IMR-90 (cell line): ENCODE data around the gene TCF7. TPM values are rescaled to one million over a fixed set of nuclear protein-coding genes. Genes with fewer than 3 reads are reported as not detected.

Experiments
- ATAC-seq: fragments of 200-7000 bp; cut with Tn5 transposase; 2 replicates; pipeline ENCODE4 v1.9.1; 2020; ENCODE audit warnings: low read depth, mild to moderate bottlenecking, moderate library complexity
- BruUV-seq: library from RNA; stranded (reverse); fragments of 400-500 nt; replicated peaks from 2 replicates; lab custom pipeline; 2021; lab: Mats Ljungman, UMichigan
- CTCF ChIA-PET: fragments of 300-600 bp; formaldehyde crosslinking; extraction: SDS; loops from one replicate; lab custom pipeline; 2021; ENCODE audit warnings: antibody characterized with exemption; lab: Yijun Ruan, JAX
- POLR2A ChIA-PET: fragments of 300-600 bp; sonication (Branson Sonifier 250); formaldehyde crosslinking; loops from one replicate; lab custom pipeline; 2022; ENCODE audit warnings: antibody characterized with exemption; ENCODE audit not compliant: unreplicated experiment; lab: Charles Lee
- DNase-seq: peaks from one replicate; pipeline ENCODE4 v3.0.0; 2013
- H2AFZ ChIP-seq: replicated peaks from 2 replicates; pipeline ENCODE3; 2013; ENCODE audit warnings: low read length, mild to moderate bottlenecking; ENCODE audit not compliant: poor library complexity
- H2AK5ac ChIP-seq: 2 replicates; pipeline ENCODE4 v1.6.1; 2013; ENCODE audit warnings: low read depth, low read length, inconsistent platforms
- H2AK9ac ChIP-seq: replicated peaks from 2 replicates; pipeline ENCODE3; 2013; ENCODE audit warnings: mild to moderate bottlenecking, low read depth, low read length, moderate library complexity; ENCODE audit not compliant: poor library complexity
- H2BK120ac ChIP-seq: 2 replicates; pipeline ENCODE4 v1.6.1; 2013; ENCODE audit warnings: low read depth, low read length, inconsistent platforms
- H2BK15ac ChIP-seq: 3 replicates; pipeline ENCODE4 v1.6.1; 2013; ENCODE audit warnings: low read depth, low read length, inconsistent platforms
- H2BK20ac ChIP-seq: 2 replicates; pipeline ENCODE4 v1.6.1; 2013; ENCODE audit warnings: low read depth, mild to moderate bottlenecking, inconsistent platforms, low read length, moderate library complexity
- H2BK5ac ChIP-seq: 2 replicates; pipeline ENCODE4 v1.6.1; 2013; ENCODE audit warnings: mild to moderate bottlenecking, low read depth, low read length, inconsistent platforms; ENCODE audit not compliant: poor library complexity, severe bottlenecking
- H3K14ac ChIP-seq: replicated peaks from 2 replicates; pipeline ENCODE4 v1.6.1; 2013; ENCODE audit warnings: low read depth, low read length, inconsistent platforms
- H3K18ac ChIP-seq: 2 replicates; pipeline ENCODE4 v1.6.1; 2013; ENCODE audit warnings: low read depth, low read length, control low read depth
- H3K23ac ChIP-seq: 2 replicates; pipeline ENCODE4 v1.6.1; 2013; ENCODE audit warnings: low read depth, low read length, inconsistent platforms
- H3K27ac ChIP-seq: 2 replicates; pipeline ENCODE4 v1.5.1; 2013; ENCODE audit warnings: mild to moderate bottlenecking, control low read depth, low read length; ENCODE audit not compliant: insufficient read depth
- H3K27me3 ChIP-seq: 2 replicates; pipeline ENCODE4 v1.6.1; 2013; ENCODE audit warnings: low read length; ENCODE audit not compliant: control insufficient read depth, insufficient read depth
- H3K36me3 ChIP-seq: 2 replicates; pipeline ENCODE4 v1.6.1; 2013; ENCODE audit warnings: low read length, mixed read lengths; ENCODE audit not compliant: control insufficient read depth, insufficient read depth
- H3K4ac ChIP-seq: 2 replicates; pipeline ENCODE4 v1.6.1; 2013; ENCODE audit warnings: low read depth, low read length, inconsistent platforms
- H3K4me1 ChIP-seq: 2 replicates; pipeline ENCODE4 v1.6.1; 2013; ENCODE audit warnings: low read length, mixed read lengths; ENCODE audit not compliant: control insufficient read depth, insufficient read depth
- H3K4me2 ChIP-seq: 2 replicates; pipeline ENCODE4 v1.6.1; 2013; ENCODE audit warnings: low read depth, mild to moderate bottlenecking, control low read depth, low read length, moderate library complexity
- H3K4me3 ChIP-seq: 2 replicates; pipeline ENCODE4 v1.5.1; 2013; ENCODE audit warnings: low read depth, mild to moderate bottlenecking, control low read depth, low read length, moderate library complexity; ENCODE audit not compliant: insufficient read depth
- H3K56ac ChIP-seq: 2 replicates; pipeline ENCODE4 v1.6.1; 2013; ENCODE audit warnings: low read length, inconsistent platforms; ENCODE audit not compliant: insufficient read depth; ENCODE audit errors: extremely low read depth
- H3K79me1 ChIP-seq, 2 experiments: 2 replicates each; pipeline ENCODE4 v1.6.1; 2013; ENCODE audit warnings: low read length in 2 of 2, inconsistent platforms in 1 of 2, low read depth in 1 of 2
- H3K9ac ChIP-seq: 2 replicates; pipeline ENCODE4 v1.6.1; 2013; ENCODE audit warnings: low read depth, low read length, control low read depth
- H3K9me1 ChIP-seq: 2 replicates; pipeline ENCODE4 v1.6.1; 2013; ENCODE audit warnings: low read length, inconsistent platforms; ENCODE audit not compliant: insufficient read depth
- H3K9me3 ChIP-seq: 2 replicates; pipeline ENCODE4 v1.6.1; 2013; ENCODE audit warnings: low read length; ENCODE audit not compliant: control insufficient read depth, insufficient read depth
- H4K20me1 ChIP-seq: 2 replicates; pipeline ENCODE4 v1.6.1; 2013; ENCODE audit warnings: low read length, inconsistent platforms; ENCODE audit not compliant: insufficient read depth
- H4K5ac ChIP-seq: 2 replicates; pipeline ENCODE4 v1.6.1; 2013; ENCODE audit warnings: mild to moderate bottlenecking, low read depth, low read length, control low read depth
- H4K8ac ChIP-seq, 2 experiments: 2 replicates each; pipeline ENCODE4 v1.6.1; 2013; ENCODE audit warnings: low read depth in 2 of 2, low read length in 2 of 2, control low read depth in 1 of 2, inconsistent platforms in 1 of 2
- H4K91ac ChIP-seq: 2 replicates; pipeline ENCODE4 v1.6.1; 2013; ENCODE audit warnings: low read depth, low read length, inconsistent platforms; ENCODE audit not compliant: insufficient read depth
- BHLHE40 ChIP-seq: fragments of 150-350 bp; IDR thresholded peaks from 2 replicates; pipeline ENCODE4 v1.6.1; 2016; ENCODE audit warnings: mild to moderate bottlenecking, low read depth, low read length
- MAFK ChIP-seq: IDR thresholded peaks from 2 replicates; pipeline ENCODE4 v1.6.1; 2012; ENCODE audit warnings: low read depth, low read length, improper control_type of control experiment
- SMC3 ChIP-seq: fragments of 150-350 bp; IDR thresholded peaks from 2 replicates; pipeline ENCODE4 v1.6.1; 2016; ENCODE audit warnings: low read depth, mild to moderate bottlenecking, antibody characterized with exemption, low read length, moderate library complexity
- USF2 ChIP-seq: fragments of 150-350 bp; IDR thresholded peaks from 2 replicates; pipeline ENCODE4 v1.6.1; 2017; ENCODE audit warnings: mild to moderate bottlenecking, antibody characterized with exemption, low read length, low read depth
- WGBS, 2 experiments: methylation state at CpG; one replicate each; pipeline versions ENCODE4 v1.1.5 to v1.1.7; 2013; ENCODE audit warnings: missing lambda C conversion rate in 2 of 2; ENCODE audit not compliant: insufficient read length in 1 of 2; ENCODE audit errors: extremely low coverage in 2 of 2; 5-methylcytosine and 5-hydroxymethylcytosine counted together
- dilution Hi-C: fragments of 300-500 bp; cut with HindIII; formaldehyde crosslinking; loops from one replicate; pipeline ENCODE4 v1.14.3; 2018; ENCODE audit warnings: low sequenced_read_pairs; ENCODE audit not compliant: unreplicated experiment
- in situ Hi-C: fragments of 300-500 bp; cut with MboI; formaldehyde crosslinking; loops from 3 replicates; pipeline ENCODE4 v1.14.3; 2019; ENCODE audit warnings: low sequenced_read_pairs, inconsistent platforms, mixed read lengths
- intact Hi-C: fragments of 100-400 bp; cut with micrococcal nuclease; formaldehyde crosslinking; loops from 2 replicates; pipeline ENCODE4 v1.10.0; 2022
- polyA plus RNA-seq, 3 experiments: library from polyadenylated mRNA; depleted of rRNA; stranded (reverse); fragments of >200 nt; gene quantifications; 2 replicates each; pipeline ENCODE4 v1.2.3, GENCODE V29; 2012; ENCODE audit warnings: low replicate concordance in 1 of 3
- total RNA-seq: library from RNA; depleted of rRNA; stranded (reverse); fragments of >200 nt; gene quantifications from 2 replicates; pipeline ENCODE4 v1.2.3, GENCODE V29; 2012

Gene TCF7
- total and polyA plus RNA-seq, 2 of the 4 experiments (the other 2 are of a cell fraction): 1.3 to 3.4 TPM

- Histone ChIP-seq H2BK15ac (no peak overlapping the region), H3K9me1 (no peaks in the 10 kb centered on the region), H2BK120ac (no peak overlapping the region), H3K36me3 (no peaks in the 10 kb centered on the region), H3K4me1 (no peaks in the 10 kb centered on the region), H2AFZ (no peak overlapping the region), H3K27me3 (peaks cover 6% of the 10 kb centered on the region; the same call in 1 of the 2 replicates), H4K5ac (no peak overlapping the region), H4K20me1 (no peaks in the 10 kb centered on the region), H2AK5ac (no peak overlapping the region), H2BK20ac (no peak overlapping the region), H4K8ac (no peak overlapping the region), H4K91ac (no peak overlapping the region), H3K4me3 (no peak overlapping the region), H3K9ac (no peak overlapping the region), H3K79me1 (no peaks in the 10 kb centered on the region), H3K23ac (no peak overlapping the region), H3K18ac (no peak overlapping the region), H3K14ac (no peak overlapping the region), H2AK9ac (no peak overlapping the region), H3K9me3 (no peaks in the 10 kb centered on the region), H3K4me2 (no peak overlapping the region), H3K4ac (no peak overlapping the region), H3K56ac (no peak overlapping the region), H3K27ac (no peak overlapping the region), H2BK5ac (no peak overlapping the region)
- ChIA-PET CTCF (no interaction called here), POLR2A (no interaction called here)
- TF ChIP-seq SMC3 (no peak), USF2 (no peak), MAFK (no peak), BHLHE40 (no peak)
- DNase-seq: no peak
- in situ Hi-C loops (no loop called here), dilution Hi-C loops (no loop called here), intact Hi-C loops (no loop called here)
- no CpG with 5 or more reads among the region's 3 CpGs for whole genome bisulfite sequencing, 2 experiments
- BruUV-seq: no TSS peak
- no peak for ATAC-seq
Observed at GRCh38 chr5:134107779-134108178, 6.7 kb upstream of the TCF7 start.
